EH (cell line): ENCODE measurements around the gene ENC1.
A peak's percentile ranks its signal among the peaks of the same experiment; 100 is the strongest.

Experiments
- DNase-seq: peaks from one replicate; pipeline ENCODE4 v3.0.0-alpha.2; 2015; ENCODE audit warnings: low read depth

Gene ENC1

GRCh38 chr5:74631081-74631953 lies 9.2 kb downstream of the ENC1 start:
- DNase-seq, result peak; percentile 74

DNA sequence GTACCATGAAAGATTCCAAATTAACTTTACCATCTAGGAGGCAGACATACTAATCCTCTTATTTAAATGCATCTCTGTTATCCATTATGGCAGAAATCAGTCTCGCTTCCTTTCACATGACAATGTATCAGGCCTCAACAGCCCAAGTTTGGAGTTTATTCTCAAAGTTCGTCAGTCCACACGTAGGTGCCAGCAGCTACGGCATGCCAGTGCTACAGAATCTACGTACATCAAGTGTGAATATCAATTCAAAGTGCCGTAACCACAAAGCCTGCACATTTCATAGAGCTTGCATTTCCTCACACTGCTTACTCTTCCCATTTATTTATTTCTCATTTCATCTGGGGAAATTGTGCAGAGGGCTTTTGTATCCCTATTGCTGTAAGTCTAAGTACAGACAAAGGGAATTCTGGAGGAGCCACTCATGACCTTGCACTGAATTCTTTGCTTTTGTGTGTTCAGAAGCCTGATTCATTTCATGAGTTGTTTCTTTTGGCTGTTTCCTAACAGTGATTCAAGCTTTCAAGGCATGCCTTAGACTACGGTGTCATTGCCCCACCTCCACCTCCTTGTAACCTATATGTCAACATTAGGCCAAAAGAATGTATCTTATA lies 10.0 kb downstream of the ENC1 start:
- peak; percentile 87 for DNase-seq

- DNase-seq, result no peak
Observed at GRCh38 chr5:74629326-74629725, 11.2 kb downstream of the ENC1 start.

DNA sequence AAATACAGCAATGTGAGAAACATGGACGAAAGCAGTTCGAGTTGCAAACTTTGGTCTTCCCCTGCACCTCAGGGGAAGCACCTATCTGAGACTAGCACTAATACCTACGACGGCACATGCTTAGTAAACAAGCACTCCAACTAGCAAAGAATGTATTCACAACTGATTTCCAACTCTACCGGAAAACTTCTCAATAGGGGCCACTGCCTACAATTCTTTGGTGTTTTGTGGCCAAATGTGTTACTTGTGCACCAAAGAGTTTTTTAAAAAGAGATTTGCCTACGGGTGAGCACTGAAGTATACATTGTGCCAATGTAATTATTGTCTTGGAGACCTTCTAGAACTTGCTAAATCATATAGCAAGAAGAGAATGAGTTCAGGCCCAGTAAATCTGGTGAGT lies 12.2 kb downstream of the ENC1 start:
- DNase-seq, result no peak

DNA sequence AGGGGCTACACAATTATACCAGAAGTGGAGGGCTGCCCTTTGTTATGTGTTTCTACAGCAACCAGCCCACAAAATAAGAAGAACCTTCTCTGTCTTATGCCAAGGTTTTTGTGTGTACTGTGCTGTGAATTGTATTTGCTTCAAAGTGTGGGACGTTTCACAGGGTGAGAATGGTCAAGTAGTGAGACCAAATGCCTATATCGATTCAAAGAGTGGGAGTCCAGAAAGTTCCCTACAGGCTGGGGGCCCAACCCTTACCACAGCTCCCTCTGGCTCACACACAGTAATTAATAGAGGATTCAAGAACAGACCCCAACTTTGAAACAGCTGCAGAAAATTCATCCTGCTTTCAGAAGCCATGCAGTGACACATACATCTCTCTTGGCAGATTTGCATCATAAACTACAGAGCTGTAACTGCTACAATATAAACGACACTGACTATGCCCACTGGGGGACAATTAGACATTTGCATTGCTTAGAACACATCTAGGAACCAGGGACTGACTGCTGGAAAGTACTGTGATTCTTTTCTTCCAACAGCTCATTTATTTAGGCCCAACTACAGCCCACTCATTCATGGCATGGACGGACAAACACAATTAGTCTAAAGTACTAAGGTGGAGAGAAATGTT lies 12.8 kb downstream of the ENC1 start:
- DNase-seq, result no peak

GRCh38 chr5:74626386-74627222 lies 13.9 kb downstream of the ENC1 start:
- DNase-seq, result no peak

GRCh38 chr5:74625742-74626241 lies 14.7 kb downstream of the ENC1 start:
- DNase-seq, result peak; percentile 41

GRCh38 chr5:74624931-74625505 lies 15.5 kb downstream of the ENC1 start:
- no peak for DNase-seq

DNA sequence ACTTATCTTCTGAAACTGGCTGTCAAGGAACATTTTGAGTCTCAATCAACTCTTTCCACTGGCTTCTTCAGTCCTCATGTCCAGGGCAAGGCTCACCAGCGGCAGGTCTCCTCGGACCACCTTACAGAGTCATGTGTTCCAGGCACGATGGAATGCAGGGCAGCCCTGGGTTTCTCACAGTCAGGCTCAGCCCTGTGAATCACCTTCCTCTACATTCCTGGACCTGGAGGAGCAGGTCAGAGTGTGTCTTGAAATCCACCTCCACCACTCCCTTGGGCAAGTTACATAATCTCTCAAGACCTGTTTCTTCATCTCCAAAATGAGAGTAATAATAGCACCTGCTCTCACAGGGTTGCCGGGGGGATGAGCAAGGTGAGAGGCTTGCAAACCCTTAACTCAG lies 16.0 kb downstream of the ENC1 start:
- DNase-seq, result no peak

GRCh38 chr5:74623748-74624408 lies 16.6 kb downstream of the ENC1 start:
- no peak for DNase-seq

DNA sequence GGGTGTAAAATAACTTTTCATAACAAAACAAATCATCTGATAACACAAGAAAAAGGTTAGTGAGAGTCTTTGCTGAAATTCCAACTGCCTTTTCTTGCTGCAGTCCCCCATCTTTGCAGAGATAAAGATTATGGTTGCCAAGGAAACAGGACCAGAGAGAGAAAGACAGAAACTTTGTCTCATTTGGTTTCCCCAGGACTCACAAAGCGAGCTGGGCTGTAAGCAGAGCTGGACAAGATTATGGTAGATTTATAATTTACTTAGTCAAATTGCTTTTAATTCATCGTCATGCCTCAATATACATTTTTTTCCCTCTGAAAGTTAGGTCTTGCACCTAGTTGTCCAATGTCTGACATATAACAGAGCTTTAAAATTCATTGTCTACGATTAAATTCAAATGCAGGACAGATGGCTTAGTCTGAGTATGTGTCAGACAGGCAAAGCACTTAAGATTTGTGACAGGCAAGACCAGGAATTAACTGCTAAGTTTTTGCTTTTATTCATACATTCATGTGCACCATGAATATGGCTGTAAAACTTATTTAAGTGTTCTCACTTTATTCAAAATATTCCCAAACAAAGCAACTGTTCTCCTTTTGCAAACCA lies 17.4 kb downstream of the ENC1 start:
- no peak for DNase-seq

DNA sequence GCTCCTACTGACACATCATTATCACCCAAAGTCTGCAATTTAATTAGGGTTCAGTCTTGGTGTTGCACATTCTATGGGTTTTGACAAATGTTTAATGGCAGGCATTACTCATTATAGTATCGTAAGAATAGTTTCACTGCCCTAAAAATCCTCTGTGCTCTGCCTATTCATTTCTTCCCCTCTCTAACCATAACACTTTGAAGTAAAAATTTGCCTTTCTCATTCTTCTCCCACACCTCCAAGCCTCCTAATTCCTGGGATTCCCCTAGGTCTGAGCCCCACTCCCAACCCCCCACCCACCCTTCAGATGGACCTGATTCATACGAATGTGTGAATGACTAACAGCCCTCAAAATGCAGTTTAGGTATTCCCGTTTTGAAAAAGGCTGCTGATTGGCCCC lies 18.4 kb downstream of the ENC1 start:
- DNase-seq, result peak; percentile 19

GRCh38 chr5:74621492-74621891 lies 19.0 kb downstream of the ENC1 start:
- no peak for DNase-seq

- DNase-seq, result no peak
Observed at GRCh38 chr5:74619308-74619707, 21.2 kb downstream of the ENC1 start.

DNA sequence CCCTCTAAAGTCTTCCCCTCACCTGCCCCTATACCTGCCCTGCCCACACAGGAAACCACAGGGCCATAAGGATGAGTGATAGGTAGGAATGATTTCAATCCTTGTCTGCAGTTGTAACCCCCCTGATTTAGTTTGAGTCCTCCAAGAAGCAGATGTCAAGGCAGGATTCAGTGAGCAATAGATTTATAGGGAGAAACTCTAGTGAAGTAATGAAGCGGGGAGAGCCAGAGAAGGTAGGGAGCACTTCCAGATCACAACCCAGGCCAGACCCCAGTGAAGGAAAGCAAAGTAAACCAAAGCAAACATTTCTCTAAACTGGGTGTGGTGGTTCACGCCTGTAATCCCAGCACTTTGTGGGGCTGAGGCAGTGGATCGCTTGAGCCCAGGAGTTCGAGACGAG lies 22.4 kb downstream of the ENC1 start:
- no peak for DNase-seq

DNA sequence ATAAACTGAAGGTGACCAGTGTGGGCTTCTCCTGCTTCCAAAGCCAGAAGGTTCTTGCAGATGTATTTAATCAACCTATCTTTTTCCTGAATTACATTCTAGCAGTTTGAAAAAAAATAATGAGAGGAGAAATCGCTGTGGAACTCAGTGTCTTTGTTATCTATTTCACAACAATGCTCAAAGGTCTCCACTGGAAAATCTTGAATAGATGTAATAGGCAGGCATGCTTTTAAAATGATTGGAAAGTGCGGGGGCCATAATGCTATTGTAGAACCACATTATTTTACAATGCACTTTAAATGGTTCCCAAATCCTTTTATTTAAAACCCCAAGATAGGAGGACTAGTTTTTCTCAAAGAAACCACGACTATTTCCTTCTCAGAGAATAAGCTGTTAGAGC lies 23.3 kb downstream of the ENC1 start:
- no peak for DNase-seq

DNA sequence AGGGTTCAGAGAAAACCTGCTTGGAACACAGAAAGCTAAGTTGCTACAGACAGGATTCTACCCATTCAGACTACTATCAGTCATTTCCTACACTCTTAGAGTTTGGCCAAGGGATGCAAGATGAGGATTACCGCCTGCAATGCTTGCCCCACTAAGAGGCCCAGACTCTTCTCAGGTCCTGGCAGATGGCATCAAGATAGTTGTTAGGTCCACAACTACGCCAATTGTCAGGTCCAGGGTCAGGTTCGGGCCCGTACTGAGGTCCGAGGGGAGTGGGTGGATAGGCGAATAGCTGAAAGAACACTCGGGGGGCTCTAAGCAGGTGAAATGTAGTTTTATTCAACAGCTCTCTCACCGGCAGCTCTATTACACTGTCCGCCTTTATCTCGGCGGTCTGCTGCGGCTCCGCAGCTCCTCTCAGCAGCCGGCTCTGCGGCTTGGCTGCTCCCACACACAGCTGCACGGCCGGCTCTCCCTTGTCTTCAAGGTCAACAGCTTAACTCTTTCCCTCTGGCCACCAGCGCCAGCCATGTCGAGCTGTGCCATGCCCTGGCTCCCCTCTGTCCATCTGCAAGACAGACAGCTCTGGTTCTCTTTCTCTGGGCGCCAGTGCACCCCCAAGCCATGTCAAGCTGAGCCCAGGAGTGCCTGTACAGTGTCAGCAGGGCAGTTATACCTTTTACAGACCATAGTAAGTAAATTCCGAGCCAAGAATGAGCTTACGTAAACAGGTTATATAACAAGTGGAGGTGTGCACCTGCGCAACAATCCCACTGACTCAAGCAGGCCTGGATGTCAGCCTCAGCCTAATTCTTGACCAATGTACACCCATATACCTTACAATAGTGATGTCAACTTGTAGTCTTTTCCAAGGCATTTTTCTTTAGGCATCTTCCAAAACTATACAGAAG lies 24.0 kb downstream of the ENC1 start:
- no peak for DNase-seq

GRCh38 chr5:74613283-74613682 lies 27.2 kb downstream of the ENC1 start:
- no peak for DNase-seq

GRCh38 chr5:74612045-74612444 lies 28.5 kb downstream of the ENC1 start:
- no peak for DNase-seq
